DMS153 treated with DMSO at 0.1 percent for 48 hours (cell line): ENCODE results near the gene PNCK.

ENCODE experiments used
- DNase-seq: peaks from one replicate; lab custom pipeline; 2025; ENCODE audit not compliant: unreplicated experiment; lab: John Stamatoyannopoulos, UW

PNCK gene

DNA sequence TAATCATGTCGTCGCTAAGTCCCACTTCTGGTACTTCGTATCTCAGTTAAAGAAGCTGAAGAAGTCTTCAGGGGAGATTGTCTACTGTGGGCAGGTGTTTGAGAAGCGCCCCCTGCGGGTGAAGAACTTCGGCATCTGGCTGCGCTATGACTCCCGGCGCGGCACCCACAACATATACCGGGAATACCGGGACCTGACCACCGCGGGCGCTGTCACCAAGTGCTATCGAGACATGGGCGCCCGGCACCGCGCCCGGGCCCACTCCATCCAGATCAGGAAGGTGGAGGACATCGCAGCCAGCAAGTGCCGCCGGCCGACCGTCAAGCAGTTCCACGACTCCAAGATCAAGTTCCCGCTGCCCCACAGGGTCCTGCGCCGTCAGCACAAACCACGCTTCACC lies 11.3 kb downstream of the PNCK start:
- peak; percentile 10 for DNase-seq

DNA sequence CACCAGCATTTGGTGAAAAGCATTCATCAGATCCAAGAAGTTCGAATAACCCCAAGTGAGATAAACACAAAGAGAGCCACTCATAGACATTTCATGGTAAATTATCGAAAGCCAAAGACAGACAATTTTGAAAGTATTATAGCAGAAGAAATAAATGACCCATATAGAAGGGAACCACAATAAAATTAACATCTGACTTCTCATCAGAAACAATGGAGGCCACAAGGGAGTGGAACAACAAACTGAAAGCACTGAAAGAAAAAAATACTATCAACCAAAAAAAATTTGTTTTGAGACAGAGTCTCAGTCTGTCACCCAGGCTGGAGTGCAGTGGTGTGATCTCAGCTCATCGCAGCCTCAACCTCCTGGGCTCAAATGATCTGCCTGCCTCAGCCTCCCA lies 14.3 kb downstream of the PNCK start:
- no peak for DNase-seq

DNA sequence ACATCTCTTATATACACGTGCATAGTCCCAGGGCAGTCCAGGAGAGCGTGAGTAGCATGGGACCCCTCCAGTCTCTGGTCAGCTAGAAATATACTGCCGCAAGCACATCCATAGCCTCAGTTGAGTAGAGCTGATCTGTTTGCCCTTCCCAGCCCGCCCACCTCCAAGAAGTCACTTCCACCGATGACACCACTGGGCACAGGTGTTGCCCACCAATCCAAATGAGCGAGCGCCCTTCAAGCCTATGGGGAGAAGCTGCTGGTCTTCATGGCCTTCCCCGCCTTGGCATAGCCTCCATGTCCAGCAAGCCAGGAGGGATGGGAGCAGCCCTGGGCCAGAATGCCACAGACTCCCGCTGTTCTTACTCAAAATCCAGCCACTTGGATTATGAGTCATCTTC lies 16.5 kb downstream of the PNCK start:
- DNase-seq = no peak

DNA sequence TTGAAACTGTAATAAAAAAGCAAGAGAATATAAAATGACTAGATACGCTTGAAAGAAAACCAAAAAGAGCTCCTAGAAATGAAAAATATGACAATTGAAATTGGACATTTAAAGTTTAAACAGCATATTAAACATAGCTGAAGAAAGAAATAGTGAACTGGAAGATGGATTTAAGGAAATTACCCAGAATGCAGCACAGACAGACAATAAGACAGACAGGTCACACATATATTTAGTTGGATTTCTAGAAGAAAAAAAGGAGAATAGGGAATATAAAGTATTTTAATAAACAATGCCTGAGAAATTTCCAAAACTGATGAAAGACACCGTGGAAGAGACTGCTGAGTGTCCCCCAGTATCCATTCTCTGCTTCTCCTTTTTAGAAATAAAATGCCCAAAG lies 20.1 kb downstream of the PNCK start:
- DNase-seq = no peak

DNA sequence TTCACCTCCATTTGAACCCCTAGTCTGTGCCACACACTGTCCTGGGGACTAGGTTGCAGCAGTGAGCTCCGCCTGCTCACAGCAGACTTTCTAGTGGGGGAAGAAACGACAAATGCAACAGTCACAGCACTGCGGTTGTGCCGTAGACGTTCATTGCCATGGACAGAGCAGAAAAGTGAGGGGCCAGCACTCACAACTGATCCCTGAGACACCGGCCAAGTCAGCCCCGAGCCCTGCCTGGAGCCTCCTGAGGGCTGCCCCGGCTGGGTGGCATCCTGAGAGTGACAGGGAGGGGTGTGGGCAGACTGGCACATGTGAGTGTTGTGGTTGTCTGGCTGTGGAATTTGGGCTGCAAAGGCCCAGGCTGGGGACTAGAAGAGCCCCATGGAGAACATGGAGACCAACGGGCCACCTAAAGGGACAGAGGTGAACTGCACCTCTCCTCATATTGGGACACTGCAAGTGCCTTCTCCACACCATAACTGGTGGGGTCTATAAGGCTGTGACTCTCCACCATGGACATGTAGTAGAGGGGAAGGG lies 22.0 kb downstream of the PNCK start:
- no peak for DNase-seq

DNA sequence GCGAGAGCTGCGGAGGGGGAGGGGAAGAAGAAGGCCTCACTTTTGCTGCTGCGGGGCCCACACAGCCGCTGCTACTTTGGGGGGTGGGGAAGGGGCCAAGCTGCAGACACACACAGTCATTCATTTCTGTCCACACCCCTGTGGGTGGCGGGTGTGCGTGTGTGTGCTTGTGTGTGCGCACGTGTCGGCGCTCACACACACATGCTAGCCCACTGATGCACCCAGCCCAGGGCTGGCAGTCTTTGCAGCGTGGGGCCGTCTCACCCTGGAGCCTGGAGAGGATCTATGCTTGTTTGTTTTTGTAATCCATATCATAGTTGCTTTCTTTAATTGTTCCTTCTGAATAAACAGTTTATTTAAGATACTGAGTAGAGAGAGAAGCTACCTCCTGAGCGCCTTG lies 22.7 kb downstream of the PNCK start:
- no peak for DNase-seq

DNA sequence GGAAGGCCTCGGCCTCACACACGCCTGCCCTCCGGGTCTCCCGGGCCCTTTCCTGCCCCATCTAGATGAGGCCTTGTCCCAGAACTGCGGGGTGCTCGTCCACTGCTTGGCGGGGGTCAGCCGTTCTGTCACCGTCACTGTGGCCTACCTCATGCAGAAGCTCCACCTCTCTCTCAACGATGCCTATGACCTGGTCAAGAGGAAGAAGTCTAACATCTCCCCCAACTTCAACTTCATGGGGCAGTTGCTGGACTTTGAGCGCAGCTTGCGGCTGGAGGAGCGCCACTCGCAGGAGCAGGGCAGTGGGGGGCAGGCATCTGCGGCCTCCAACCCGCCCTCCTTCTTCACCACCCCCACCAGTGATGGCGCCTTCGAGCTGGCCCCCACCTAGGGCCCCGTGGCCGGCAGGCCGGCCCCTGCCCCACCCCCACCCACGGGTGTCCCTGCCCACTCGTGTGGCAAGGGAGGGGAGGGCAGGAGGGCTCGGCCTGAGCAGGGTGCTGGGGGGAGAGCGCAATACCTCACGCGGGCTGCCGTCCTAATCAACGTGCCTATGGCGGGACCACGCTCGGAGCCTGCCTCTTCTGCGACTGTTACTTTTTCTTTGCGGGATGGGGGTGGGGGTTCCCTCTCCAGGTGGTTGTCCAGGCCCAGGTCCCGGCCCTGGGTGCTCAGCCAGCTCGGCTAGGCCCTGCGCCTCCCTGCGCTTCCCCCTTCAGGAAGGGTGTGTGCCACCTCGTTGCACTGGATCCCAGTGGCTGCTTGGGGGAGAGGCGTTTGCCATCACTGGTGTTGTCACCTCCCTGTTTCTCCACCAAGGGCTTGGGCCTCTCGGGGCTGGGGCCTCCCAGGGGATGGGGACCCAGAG lies 23.5 kb downstream of the PNCK start:
- DNase-seq = no peak

DNA sequence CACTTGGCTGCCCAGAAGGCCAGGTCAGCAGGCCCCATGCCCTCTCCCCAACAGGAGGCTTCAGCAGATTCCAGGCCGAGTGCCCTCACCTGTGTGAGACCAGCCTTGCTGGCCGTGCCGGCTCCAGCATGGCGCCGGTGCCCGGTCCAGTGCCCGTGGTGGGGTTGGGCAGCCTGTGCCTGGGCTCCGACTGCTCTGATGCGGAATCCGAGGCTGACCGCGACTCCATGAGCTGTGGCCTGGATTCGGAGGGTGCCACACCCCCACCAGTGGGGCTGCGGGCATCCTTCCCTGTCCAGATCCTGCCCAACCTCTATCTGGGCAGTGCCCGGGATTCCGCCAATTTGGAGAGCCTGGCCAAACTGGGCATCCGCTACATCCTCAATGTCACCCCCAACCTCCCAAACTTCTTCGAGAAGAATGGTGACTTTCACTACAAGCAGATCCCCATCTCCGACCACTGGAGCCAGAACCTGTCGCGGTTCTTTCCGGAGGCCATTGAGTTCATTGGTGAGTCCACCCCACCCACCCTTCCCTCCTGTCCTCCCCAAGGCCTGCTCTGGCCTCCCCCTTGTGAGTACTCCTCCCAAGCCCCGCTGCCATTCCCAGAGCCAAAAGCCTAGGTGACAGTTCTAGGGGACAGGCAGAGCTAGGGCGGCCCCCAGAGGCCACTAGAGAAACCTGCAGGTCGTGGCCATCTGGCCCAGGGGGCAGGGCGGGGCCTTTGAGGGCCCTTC lies 24.3 kb downstream of the PNCK start:
- peak; percentile 44 for DNase-seq

DNA sequence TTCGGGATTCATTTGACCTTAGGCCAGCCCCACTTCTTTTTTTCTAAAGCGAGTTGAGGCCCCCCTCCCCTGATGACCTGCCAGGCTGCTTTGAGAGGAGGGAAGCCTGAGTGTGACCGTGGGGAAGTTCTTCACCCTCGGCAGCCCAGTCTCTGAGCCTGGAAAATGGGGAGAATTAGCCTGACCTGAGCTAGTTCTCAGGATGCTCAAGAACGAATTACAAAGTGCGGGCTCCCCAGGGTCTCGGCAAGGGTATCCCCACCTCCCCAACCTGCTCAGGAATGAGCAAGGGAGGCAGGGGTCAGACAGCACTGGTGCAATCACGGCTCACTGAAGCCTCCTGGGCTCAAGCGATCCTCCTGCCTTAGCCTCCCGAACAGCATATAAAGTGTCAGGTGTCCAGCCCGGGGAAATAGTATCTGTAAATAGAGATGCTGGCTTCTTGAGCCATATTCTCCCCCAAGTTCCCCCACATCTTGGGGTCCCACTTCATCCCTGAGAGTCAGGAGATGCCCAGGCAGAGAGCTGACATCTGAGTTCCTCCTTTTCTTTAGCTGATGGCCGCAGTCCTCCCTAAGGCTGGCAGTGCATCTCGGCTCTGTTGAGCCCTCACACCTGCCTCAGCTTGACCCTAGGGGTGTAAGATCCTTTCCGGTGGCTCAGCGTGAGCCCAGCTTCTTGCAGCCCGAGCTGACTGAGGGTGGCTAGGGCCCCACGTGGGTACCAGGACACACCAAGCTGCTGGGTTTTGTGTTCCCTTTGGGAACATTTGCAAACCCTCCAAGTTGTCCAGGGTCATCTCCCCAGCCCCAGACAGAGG lies 25.0 kb downstream of the PNCK start:
- DNase-seq = no peak

DNA sequence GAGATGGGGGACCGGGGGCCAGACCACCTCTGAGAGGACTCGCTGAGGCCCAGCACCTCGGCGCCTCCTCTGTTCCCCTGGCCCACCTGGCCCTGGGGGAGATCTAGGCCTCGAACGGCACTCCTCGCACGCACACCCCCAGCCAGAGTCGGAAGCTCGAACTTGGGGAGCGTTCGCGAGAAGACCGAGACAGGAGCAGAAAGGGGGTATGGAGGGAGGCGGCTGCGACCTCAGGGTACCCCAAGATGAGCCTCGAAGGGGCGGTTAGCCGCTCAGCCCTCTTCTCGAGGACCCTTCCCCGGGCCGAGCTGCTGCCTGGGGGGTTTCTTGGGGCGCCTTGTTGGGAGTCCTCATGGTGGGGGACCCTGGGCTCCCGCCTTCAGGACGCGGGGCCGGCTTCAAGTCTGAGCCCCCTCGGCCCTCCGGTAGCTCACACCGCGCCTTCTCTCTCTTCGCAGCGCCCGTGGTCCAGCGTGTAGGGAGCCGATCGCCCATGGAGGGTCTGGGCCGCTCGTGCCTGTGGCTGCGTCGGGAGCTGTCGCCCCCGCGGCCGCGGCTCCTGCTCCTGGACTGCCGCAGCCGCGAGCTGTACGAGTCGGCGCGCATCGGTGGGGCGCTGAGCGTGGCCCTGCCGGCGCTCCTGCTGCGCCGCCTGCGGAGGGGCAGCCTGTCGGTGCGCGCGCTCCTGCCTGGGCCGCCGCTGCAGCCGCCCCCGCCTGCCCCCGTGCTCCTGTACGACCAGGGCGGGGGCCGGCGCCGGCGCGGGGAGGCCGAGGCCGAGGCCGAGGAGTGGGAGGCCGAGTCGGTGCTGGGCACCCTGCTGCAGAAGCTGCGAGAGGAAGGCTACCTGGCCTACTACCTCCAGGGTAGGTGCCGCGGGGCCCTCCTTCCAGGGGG lies 25.9 kb downstream of the PNCK start:
- no peak for DNase-seq

DNA sequence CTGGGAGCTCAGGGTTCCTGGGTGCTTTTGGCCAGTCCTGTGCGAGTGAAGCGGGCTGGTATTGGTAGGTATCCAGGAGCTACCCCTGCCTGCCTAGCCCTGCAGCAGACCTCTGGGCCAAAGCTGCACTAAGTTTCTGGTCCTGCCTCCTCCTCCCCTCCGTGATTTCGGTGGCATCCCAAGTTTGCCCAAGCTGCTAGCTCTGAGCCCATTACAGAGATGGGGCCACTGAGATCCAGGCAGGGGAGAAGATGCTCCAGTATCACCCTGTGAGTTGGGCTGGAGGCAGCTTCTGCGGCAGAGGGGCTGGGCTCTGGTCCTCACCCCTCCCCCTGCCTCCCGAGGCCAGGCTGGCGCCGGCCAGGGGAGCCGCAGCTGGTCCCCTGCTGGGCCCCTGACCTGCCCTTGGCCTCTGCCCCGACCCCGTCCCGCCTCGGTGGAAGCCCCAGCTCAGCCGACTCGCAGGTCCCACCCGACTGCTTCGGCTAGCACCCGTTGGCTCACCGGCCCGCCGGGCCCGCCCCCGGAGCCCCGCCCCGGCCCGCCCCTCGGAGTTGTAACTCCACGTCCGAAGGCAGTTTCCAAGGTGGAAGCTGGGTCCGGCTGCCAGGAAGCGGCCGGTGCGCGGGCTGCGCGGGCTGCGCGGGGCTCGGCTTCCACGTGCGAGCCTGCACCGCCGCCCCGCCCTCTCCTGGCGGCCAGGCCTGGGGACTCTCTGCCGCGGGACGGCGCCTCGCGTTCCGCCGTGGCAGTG lies 26.8 kb downstream of the PNCK start, which contains the start of gene DUSP9:
TSS of gene DUSP9 (plus strand) at position 584 of the 754 bp plus-strand sequence. CDS start 751 bp downstream, outside the sequence.
- DNase-seq = no peak

DNA sequence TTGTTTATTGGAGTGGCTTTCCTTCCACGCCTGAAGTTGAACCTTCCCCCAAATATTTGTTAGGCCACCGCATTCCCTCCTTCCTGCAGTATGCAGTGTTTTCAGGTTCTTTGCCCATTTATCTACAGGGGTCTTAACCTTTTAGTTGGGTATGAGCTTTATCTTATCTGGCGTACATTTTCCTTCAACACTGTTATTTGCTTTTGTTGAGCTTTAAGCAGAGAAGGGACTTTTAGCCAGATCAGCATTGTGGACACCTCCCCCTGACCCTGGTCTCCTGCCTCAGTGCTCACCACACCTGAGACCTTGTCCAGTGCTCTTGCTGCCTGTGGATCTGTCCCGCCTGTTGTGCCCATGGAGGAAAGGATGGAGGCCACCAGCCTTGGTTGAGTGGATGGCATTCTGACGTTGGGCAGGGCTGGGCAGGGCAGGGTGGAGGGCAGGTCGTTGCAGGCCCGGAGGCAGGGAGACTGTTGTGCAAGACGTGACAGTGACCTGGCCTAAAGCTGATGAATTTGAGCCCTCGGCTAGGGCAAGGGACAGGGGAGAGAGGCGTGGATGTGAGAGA lies 27.6 kb downstream of the PNCK start:
- DNase-seq = no peak

DNA sequence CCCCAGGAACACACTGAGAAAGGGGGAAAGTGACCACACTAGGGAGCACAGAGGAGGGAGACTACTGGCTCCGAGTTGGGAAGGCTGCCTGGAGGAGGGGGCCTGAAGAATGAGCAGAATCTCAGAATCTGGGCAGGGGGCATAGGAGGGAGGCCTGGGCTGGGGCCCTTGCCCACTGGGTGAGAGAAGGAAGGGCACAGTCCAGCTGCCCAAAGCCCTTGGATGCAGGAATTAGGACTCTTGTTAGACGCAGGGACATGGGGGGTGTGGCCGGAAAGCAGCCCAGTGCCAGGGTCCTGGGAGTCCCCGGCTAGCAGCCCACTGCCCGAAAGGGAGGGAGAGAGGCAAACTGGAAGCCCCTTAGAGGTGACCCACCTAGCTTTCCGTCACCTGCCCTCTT lies 28.5 kb downstream of the PNCK start:
- no peak for DNase-seq

DNA sequence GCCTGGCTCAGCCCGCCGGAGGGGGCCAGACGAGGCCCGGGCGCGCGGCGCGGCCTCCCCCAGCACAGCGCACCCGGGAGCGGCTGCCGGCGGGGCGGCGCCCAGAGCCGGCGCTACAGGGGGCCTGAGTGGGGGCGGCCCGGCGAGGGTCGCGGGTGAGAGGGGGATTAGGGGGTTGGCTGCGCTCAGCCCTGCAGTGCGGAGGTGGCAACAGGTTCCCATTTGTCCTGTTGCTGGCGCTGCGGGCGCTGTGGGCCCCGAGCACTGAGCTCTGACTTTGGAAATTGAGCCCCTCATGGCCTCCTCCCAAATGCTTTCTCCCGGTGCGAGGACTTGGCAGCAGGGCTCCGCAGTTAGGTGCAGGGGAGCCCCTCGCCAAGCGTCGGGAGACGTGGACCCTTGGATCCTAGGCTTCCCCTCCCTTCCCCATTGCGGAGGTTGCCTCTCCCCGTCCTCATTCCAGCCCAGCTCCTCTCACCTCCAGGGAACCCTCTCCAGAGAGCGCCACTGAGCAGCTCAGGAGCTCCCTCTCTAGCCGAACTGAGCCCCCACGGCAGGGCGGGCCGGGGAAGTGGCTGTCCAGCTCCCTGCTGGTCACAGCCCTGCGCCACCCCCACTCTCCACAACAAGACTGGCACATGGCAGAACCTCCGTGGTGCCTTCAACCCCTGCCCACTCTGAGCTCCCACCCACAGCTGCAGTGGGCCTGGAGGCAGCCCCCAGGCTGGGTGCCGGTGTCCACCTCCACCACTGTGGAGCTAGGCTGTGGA lies 29.1 kb downstream of the PNCK start:
- DNase-seq = no peak

DNA sequence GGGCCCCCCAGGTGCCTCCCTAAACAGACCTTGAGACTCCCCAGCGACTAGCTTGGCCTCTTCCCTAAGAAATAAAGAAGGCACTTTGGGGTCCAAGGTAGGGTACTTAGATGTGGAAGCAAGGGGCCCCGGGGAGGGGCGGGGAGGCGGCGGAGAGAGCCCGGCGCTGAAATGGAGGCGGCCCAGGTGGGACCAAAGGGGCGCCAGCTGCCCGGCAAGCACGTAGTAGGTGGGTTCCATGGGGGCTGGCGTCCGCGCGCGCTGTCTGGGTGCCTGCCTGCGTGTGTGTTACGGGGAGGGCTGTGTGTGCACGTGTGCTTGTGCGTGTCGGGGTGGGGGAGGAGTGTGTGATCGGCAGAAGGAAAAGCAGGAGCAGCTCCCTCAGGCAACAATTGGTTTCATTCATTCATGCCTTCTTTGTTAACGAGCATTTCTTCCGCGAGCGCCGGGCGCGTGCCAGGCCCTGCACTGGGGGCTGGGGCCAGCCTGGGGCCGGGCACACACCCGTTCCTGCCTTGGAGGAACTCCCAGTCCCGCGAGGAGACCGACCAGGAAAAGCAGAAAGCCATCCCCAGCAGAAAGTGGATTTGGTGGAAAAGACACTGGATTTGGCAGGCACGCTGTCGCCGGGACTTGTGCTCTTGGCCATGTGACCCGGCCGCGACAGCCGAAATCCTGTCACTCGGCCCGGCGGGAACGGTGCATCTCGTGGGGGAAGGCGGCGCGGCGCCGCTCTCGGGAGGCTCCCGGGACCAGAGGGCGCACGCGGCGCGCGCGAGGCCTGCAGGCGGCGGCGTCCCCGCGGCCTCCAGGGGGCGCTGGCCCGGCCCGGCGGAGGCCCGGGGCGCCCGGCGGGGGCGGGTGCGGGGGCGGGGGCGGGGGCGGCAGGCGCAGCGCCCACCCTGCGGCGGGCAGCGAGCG lies 29.9 kb downstream of the PNCK start:
- no peak for DNase-seq

DNA sequence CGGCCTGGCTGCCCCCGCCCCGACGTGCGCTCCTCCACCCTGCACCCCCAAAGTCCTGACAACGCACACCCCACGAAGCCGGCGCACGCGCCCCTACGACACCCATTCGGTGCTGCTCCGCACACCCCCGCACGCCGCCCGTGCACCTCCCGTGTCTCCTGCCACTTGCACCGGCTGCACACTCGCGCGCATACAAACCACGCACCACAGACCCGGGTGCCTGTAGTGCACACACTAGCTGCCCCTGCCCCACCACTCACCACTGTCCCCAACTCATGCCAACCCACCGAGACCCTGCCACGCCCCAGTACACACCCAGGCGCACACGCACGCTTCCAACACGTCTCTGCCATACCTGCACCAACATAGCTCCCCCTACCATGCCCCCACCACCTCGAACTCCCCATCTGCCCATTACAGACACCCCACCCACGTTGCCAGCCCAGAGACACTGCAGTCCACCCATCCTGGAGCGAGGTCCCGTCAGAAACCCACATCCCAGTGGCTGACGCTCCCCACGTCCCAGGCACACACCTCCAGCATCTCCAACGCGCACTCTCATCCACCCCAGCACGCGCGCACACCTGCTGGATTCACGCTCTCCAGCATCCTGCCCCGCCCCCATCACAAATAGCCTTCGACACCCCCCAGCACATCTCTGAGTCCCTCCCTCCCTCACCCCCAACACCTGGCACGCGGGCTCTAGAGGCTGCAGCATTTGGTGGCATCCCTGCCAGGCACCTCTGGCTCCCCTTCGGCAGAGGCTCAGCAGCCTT lies 30.8 kb downstream of the PNCK start:
- DNase-seq = no peak
